Ovary (tissue), 3 donors: ENCODE data around the gene CASP9.
"Not testable (repeated sequence)": the region's sequence is repeated elsewhere in the genome, so short reads cannot be mapped to it uniquely, and the experiment has no call there.

Experiments
- EP300 ChIP-seq: sonication (generic); formaldehyde crosslinking; IDR thresholded peaks from one replicate; pipeline ENCODE4 v1.6.1; 2017; ENCODE audit warnings: antibody characterized with exemption
- POLR2A ChIP-seq: fragments of 450-650 bp; IDR thresholded peaks from one replicate; pipeline ENCODE4 v1.6.1; 2017; ENCODE audit warnings: antibody characterized with exemption, mild to moderate bottlenecking, moderate library complexity
- TF ChIP-seq, protein P1 (sequence below), 3 donors: fragments of 450-650 bp in 2 of 3; fragments of 200-600 bp in 1 of 3; IDR thresholded peaks; one replicate each; pipeline versions ENCODE4 v1.5.1 to v1.8.0; 2016 to 2022; ENCODE audit warnings: antibody characterized with exemption in 3 of 3, mild to moderate bottlenecking in 1 of 3
- donor health status: DM: no; HTN: no; CAD: no.

DNA sequence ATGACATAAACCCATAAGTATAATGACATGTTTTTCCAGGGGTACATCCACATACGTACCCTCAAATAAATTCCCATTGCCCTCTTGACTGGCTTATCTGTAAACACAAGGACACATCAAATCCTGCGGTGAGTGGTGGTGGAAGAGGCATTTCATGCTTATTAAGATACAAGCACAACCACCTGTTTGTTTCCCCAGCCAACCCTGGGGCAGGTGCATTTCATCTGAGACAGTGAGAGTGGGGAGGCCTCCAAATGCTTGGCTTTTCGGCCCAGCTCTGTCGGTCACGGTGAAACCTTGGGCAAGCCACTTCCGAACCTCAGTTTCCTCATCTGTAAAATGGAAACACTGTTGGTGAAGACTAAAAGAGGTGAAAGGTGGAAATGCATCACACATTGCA, 39.6 kb downstream of the CASP9 start:
- TF ChIP-seq, protein P1, sequence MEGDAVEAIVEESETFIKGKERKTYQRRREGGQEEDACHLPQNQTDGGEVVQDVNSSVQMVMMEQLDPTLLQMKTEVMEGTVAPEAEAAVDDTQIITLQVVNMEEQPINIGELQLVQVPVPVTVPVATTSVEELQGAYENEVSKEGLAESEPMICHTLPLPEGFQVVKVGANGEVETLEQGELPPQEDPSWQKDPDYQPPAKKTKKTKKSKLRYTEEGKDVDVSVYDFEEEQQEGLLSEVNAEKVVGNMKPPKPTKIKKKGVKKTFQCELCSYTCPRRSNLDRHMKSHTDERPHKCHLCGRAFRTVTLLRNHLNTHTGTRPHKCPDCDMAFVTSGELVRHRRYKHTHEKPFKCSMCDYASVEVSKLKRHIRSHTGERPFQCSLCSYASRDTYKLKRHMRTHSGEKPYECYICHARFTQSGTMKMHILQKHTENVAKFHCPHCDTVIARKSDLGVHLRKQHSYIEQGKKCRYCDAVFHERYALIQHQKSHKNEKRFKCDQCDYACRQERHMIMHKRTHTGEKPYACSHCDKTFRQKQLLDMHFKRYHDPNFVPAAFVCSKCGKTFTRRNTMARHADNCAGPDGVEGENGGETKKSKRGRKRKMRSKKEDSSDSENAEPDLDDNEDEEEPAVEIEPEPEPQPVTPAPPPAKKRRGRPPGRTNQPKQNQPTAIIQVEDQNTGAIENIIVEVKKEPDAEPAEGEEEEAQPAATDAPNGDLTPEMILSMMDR (IDR thresholded peaks at IDR 0.05), result not testable (repeated sequence)
- not testable (repeated sequence) for TF ChIP-seq POLR2A, EP300
